ENCODE data around the gene TSPY4. TPM values are rescaled to one million over a fixed set of nuclear protein-coding genes. Genes with fewer than 3 reads are reported as not detected.
"Not testable (repeated sequence)": the region's sequence is repeated elsewhere in the genome, so short reads cannot be mapped to it uniquely, and the experiment has no call there.

TSPY4 gene
- total RNA-seq = not detected
- long read RNA-seq = 0 reads

GRCh38 chrY:9337164-9337563 is at the start of gene TSPY4:
TSPY4 (plus strand) TSS chrY:9337464; CDS start chrY:9337510, 46 bp downstream.
- H3K9me3 ChIP-seq (replicated peaks); DNase-seq; H3K27me3 ChIP-seq (ENCODE audit: low read depth); H3K27ac ChIP-seq (replicated peaks); H3K36me3 ChIP-seq; H3K4me1 ChIP-seq; intact Hi-C loops (cut with micrococcal nuclease); H3K4me3 ChIP-seq: not testable (repeated sequence)

GRCh38 chrY:9320996-9321395 is 16.3 kb upstream of the TSPY4 start:
- TF ChIP-seq CTCF (IDR thresholded peaks at IDR 0.05; ENCODE audit: borderline replicate concordance) = no peak
- Histone ChIP-seq H3K27me3 (ENCODE audit: low read depth) (no peaks in the 10 kb centered on the region), H3K4me3 (no peak overlapping the region), H3K4me1 (no peaks in the 10 kb centered on the region), H3K36me3 (no peaks in the 10 kb centered on the region), H3K9me3 (replicated peaks) (no peaks in the 10 kb centered on the region), H3K27ac (replicated peaks) (no peak overlapping the region)
- DNase-seq = no peak
- intact Hi-C loops (cut with micrococcal nuclease) = no loop called here

- H3K9me3 ChIP-seq (replicated peaks); H3K27me3 ChIP-seq (ENCODE audit: low read depth); H3K36me3 ChIP-seq; H3K4me1 ChIP-seq; intact Hi-C loops (cut with micrococcal nuclease); DNase-seq; H3K27ac ChIP-seq (replicated peaks); H3K4me3 ChIP-seq: not testable (repeated sequence)
Observed at GRCh38 chrY:9357497-9357896, 20.2 kb downstream of the TSPY4 start, which contains the start of gene TSPY8. TSPY8 (plus strand) TSS chrY:9357797; CDS start chrY:9357843, 46 bp downstream.

Other genes starting within 250 kb of the TSPY4 start
- not detected for gene TSPY8, start 20.3 kb downstream of the TSPY4 start, total RNA-seq
- not detected for gene TSPY3, start 61.0 kb downstream of the TSPY4 start, total RNA-seq
- gene TSPY1, start 129.5 kb downstream of the TSPY4 start, total RNA-seq = not detected
- not detected for gene TSPY9, start 149.8 kb downstream of the TSPY4 start, total RNA-seq
- not detected for gene TSPY10, start 190.4 kb downstream of the TSPY4 start, total RNA-seq